Stomach (tissue), 4 donors: ENCODE data around the gene ARRDC3.

Experiments
- CTCF ChIP-seq, 7 experiments: fragments of 450-650 bp in 4 of 7; fragments of 200-600 bp in 3 of 7; sonication (generic) in 3 of 7; IDR thresholded peaks; one replicate each; pipeline ENCODE4 v1.5.1; 2016 to 2019; ENCODE audit warnings: antibody characterized with exemption in 7 of 7, control low read depth in 2 of 7, mild to moderate bottlenecking in 1 of 7
- EP300 ChIP-seq: sonication (generic); formaldehyde crosslinking; IDR thresholded peaks from one replicate; pipeline ENCODE4 v1.6.1; 2017; ENCODE audit warnings: antibody characterized with exemption
- POLR2A ChIP-seq, 4 donors: fragments of 450-650 bp; IDR thresholded peaks; one replicate each; pipeline ENCODE4 v1.6.1; 2016; ENCODE audit warnings: antibody characterized with exemption in 4 of 4, control low read depth in 2 of 4, mild to moderate bottlenecking in 1 of 4, moderate library complexity in 1 of 4
- POLR2AphosphoS5 ChIP-seq, 3 donors: sonication (generic); formaldehyde crosslinking; IDR thresholded peaks; one replicate each; pipeline ENCODE4 v1.6.1; 2016; ENCODE audit warnings: antibody characterized with exemption in 3 of 3

DNA sequence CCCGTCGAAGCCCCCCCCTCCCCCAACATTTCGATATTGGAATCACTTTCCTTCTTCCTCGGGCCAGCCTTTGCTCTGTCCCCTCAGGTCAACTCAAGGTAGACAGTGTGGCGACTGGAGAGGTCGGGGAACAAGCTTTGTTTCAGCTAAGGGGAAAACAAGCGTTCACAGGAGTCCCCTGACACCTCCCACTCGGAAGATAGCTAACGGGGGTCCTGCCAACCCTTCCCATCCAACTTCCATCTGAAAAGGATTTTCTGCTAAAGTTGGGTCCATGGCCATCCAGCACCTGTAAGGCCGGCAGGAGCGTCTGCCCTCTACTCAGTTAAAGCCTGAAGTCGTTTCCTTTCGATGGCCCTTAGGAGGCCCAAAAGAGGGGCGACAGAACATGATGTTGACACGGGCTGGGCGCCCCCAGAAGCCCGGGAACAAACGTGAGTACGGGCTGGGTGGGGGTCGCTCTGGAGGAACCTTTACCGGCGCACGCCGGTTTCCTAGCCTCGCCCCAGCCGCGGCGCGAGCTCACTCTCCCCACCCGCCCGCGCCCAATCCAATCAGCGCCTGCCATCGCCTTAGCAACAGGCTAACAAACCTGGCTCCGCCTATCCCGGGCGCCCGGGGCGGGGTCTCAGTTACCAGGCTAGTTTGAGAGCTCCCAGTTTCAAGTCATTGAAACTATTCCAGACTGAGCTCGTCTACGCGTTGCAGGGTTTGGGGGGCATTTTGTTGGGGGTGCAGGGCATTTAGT is 2.5 kb downstream of the ARRDC3 start:
- TF ChIP-seq CTCF (IDR thresholded peaks at IDR 0.05) (no peak), POLR2AphosphoS5 (IDR thresholded peaks at IDR 0.05) (peak; percentile 46 to 88 (median 82)), POLR2A (IDR thresholded peaks at IDR 0.05) (peak in 2 of 4 donors; percentile 64 to 68), EP300 (no peak)
